Colonic mucosa (tissue), 4 donors: Measurements from ENCODE around the gene NUP62CL. TPM values are rescaled to one million over a fixed set of nuclear protein-coding genes. Genes with fewer than 3 reads are reported as not detected.

Source experiments
- DNase-seq: peaks from one replicate; pipeline ENCODE4 v3.0.0-alpha.2; 2020
- H3K27ac ChIP-seq: fragments of 200-600 bp; one replicate; pipeline ENCODE4 v1.8.0; 2021
- H3K27me3 ChIP-seq: fragments of 200-600 bp; one replicate; pipeline ENCODE4 v1.8.0; 2021
- H3K36me3 ChIP-seq: fragments of 200-600 bp; one replicate; pipeline ENCODE4 v1.8.0; 2021
- H3K4me1 ChIP-seq: fragments of 200-600 bp; one replicate; pipeline ENCODE4 v1.8.0; 2021; ENCODE audit warnings: mild to moderate bottlenecking
- H3K4me3 ChIP-seq: fragments of 200-600 bp; one replicate; pipeline ENCODE4 v1.8.0; 2021
- H3K9ac ChIP-seq, 2 donors: one replicate each; pipeline ENCODE4 v1.7.0; 2013; ENCODE audit warnings: control low read depth in 2 of 2, low read depth in 2 of 2, low read length in 2 of 2
- H3K9me3 ChIP-seq: fragments of 200-600 bp; one replicate; pipeline ENCODE4 v1.8.0; 2021
- intact Hi-C: fragments of 100-400 bp; cut with DNase I; formaldehyde crosslinking; loops from one replicate; pipeline ENCODE4 v1.14.1; 2022
- total RNA-seq, 2 donors: library from RNA; stranded (reverse); fragmentation: NEBNext Ultra II Directional in 1 of 2; extraction: Animal tissue kit (Norgen Biotek cat#: 25700) in 1 of 2; gene quantifications; one replicate each; pipeline ENCODE4 v1.2.1, GENCODE V29; 2021
- TF ChIP-seq, protein P1 (sequence below): fragments of 200-600 bp; IDR thresholded peaks from one replicate; pipeline ENCODE4 v1.8.0; 2022; ENCODE audit warnings: antibody characterized with exemption, mild to moderate bottlenecking
- donor health status: healthy.
- donor health status: DM: no; HTN: no; CAD: no.
- donor health status: DM: no; HTN: no; CAD: no.

The NUP62CL gene
- total RNA-seq, result 1 to 10 TPM; 3.7 to 5.6 TPM

- TF ChIP-seq, protein P1, sequence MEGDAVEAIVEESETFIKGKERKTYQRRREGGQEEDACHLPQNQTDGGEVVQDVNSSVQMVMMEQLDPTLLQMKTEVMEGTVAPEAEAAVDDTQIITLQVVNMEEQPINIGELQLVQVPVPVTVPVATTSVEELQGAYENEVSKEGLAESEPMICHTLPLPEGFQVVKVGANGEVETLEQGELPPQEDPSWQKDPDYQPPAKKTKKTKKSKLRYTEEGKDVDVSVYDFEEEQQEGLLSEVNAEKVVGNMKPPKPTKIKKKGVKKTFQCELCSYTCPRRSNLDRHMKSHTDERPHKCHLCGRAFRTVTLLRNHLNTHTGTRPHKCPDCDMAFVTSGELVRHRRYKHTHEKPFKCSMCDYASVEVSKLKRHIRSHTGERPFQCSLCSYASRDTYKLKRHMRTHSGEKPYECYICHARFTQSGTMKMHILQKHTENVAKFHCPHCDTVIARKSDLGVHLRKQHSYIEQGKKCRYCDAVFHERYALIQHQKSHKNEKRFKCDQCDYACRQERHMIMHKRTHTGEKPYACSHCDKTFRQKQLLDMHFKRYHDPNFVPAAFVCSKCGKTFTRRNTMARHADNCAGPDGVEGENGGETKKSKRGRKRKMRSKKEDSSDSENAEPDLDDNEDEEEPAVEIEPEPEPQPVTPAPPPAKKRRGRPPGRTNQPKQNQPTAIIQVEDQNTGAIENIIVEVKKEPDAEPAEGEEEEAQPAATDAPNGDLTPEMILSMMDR, result no peak
- DNase-seq, result peak; percentile 75
- peak within 1 kb of the TSS; percentile 19 to 24 for H3K9ac ChIP-seq
- H3K27me3 ChIP-seq, result no peaks in the 10 kb centered on the region
- H3K27ac ChIP-seq, result no peak within 1 kb of the TSS
- H3K4me1 ChIP-seq, result no peaks in the 10 kb centered on the region
- peak within 1 kb of the TSS; percentile 32 for H3K4me3 ChIP-seq
- no peaks in the 10 kb centered on the region for H3K36me3 ChIP-seq
- no peaks in the 10 kb centered on the region for H3K9me3 ChIP-seq
- intact Hi-C loops, result no loop called here
Measured at GRCh38 chrX:107205770-107206696, at the start of gene NUP62CL, which contains the start of gene DNAAF6. Gene NUP62CL, minus strand, starts transcription at chrX:107206433. Its CDS starts 31,287 bp downstream, at chrX:107175146. Gene DNAAF6, plus strand, starts transcription at chrX:107206611. Its CDS starts 6,265 bp downstream, at chrX:107212876.

DNA sequence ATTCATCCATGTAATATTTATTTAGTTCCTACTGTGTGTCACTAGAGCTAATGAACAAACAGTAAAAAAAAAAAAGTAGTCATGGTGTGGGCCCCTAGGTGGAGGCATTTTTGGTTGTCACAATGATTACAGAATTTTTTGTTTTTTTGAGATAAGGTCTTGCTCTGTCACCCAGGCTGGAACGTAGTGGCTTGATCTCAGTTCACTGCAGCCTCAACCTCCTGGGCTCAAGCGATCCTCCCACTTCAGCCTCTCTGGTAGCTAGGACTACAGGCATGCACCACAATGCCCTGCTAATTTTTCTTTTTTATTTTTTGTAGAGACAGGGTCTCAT, 22.2 kb upstream of the NUP62CL start:
- Histone ChIP-seq H3K4me1 (no peaks in the 10 kb centered on the region), H3K27ac (no peak overlapping the region), H3K4me3 (no peak overlapping the region), H3K36me3 (no peaks in the 10 kb centered on the region), H3K9ac (no peak overlapping the region), H3K9me3 (no peaks in the 10 kb centered on the region), H3K27me3 (no peaks in the 10 kb centered on the region)
- intact Hi-C loops, result no loop called here
- no peak for DNase-seq
- TF ChIP-seq, protein P1, result no peak

DNA sequence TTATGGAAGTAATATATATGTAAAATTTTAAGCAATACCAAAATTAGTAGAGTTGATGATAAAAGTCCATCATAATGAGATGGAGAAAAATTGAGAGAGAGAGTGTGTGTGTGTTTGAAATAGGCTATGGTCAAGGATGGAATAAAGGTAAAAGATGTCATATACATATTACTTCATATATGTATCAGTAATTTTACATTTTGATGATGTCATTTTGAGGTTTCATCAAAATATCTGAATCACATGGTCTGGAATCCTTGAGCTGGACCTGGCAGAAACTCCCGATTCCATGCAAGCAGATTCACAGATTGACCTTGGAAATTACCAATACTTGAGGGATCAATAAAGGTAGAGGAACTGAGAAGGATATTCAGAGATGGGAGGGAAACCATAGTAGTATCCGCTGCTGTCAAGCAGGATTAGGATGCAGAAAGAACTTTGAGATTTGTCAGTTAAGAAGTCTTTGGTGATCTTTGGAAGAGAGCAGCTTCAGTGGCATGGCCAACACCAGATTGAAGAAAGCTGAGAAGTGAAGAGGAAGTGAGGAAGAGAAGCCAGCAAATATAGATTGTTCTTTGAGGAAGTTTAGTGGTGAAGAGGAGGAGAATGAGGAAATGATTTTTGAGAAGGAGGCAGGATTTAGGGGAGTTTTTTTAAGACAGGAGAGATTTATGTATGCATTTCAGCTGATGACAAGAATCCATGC, 21.7 kb upstream of the NUP62CL start:
- no peak overlapping the region for H3K9ac ChIP-seq
- no peaks in the 10 kb centered on the region for H3K4me1 ChIP-seq
- H3K36me3 ChIP-seq, result no peaks in the 10 kb centered on the region
- no peaks in the 10 kb centered on the region for H3K9me3 ChIP-seq
- no peak overlapping the region for H3K4me3 ChIP-seq
- no peak for DNase-seq
- no peaks in the 10 kb centered on the region for H3K27me3 ChIP-seq
- no peak overlapping the region for H3K27ac ChIP-seq
- TF ChIP-seq, protein P1, result no peak
- intact Hi-C loops, result no loop called here

GRCh38 chrX:107226757-107227156, 20.5 kb upstream of the NUP62CL start:
- no peak for DNase-seq
- no peak overlapping the region for H3K9ac ChIP-seq
- intact Hi-C loops, result no loop called here
- no peaks in the 10 kb centered on the region for H3K36me3 ChIP-seq
- TF ChIP-seq, protein P1, result no peak
- H3K9me3 ChIP-seq, result no peaks in the 10 kb centered on the region
- H3K27me3 ChIP-seq, result no peaks in the 10 kb centered on the region
- no peak overlapping the region for H3K4me3 ChIP-seq
- H3K27ac ChIP-seq, result no peak overlapping the region
- no peaks in the 10 kb centered on the region for H3K4me1 ChIP-seq

DNA sequence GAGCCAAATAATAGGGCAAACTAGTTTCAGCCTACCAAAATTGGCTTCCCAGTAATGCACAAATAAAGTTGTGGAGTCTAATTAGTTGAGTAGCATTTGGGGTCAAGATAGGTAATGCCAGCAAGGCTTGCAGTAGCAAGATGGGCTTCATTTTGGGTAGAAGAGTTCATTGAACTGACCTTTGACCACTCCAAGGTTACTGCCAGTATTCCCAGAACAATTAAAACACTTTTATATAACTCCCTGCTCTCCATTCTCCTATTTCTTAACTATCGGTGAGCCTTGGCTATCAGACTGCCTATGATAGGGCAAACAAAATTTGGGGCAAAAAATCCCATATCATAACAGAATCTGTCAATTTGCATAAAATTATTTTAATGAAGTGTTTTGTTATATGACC, 7.2 kb upstream of the NUP62CL start:
- no peaks in the 10 kb centered on the region for H3K36me3 ChIP-seq
- no peaks in the 10 kb centered on the region for H3K4me1 ChIP-seq
- no peaks in the 10 kb centered on the region for H3K27me3 ChIP-seq
- H3K4me3 ChIP-seq, result no peak overlapping the region
- intact Hi-C loops, result no loop called here
- H3K9me3 ChIP-seq, result no peaks in the 10 kb centered on the region
- TF ChIP-seq, protein P1, result no peak
- H3K27ac ChIP-seq, result no peak overlapping the region
- no peak for DNase-seq
- H3K9ac ChIP-seq, result no peak overlapping the region
